Neural cell (in vitro differentiated cells): ENCODE measurements around the gene USP25. TPM values are rescaled to one million over a fixed set of nuclear protein-coding genes. Genes with fewer than 3 reads are reported as not detected.

Source experiments
- H2AFZ ChIP-seq: fragments of 200-600, 300-800 bp; sonication (generic), shearing (Covaris generic); 2 replicates; pipeline ENCODE4 v1.6.0; 2014; ENCODE audit warnings: low read depth, mild to moderate bottlenecking, antibody characterized with exemption, low read length, moderate library complexity
- H3F3A ChIP-seq: fragments of 200-600 bp; shearing (Covaris generic); 2 replicates; pipeline ENCODE4 v1.6.1; 2016; ENCODE audit warnings: mild to moderate bottlenecking, moderate library complexity, mixed read lengths, antibody characterized with exemption, low read length; ENCODE audit not compliant: insufficient read depth, poor library complexity, severe bottlenecking
- H3K27ac ChIP-seq: fragments of 200-600, 300-800 bp; sonication (generic), shearing (Covaris generic); 2 replicates; pipeline ENCODE4 v1.5.1; 2014; ENCODE audit warnings: mild to moderate bottlenecking, low read length, moderate library complexity
- H3K27me3 ChIP-seq: fragments of 300-800, 200-600 bp; sonication (generic), shearing (Covaris generic); 2 replicates; pipeline ENCODE4 v1.6.0; 2014; ENCODE audit warnings: mild to moderate bottlenecking, low read depth, low read length, moderate library complexity; ENCODE audit not compliant: insufficient read depth
- H3K36me3 ChIP-seq: fragments of 300-800, 200-600 bp; sonication (generic), shearing (Covaris generic); 2 replicates; pipeline ENCODE4 v1.5.1; 2014; ENCODE audit warnings: mild to moderate bottlenecking, antibody characterized with exemption, low read length, moderate library complexity; ENCODE audit not compliant: insufficient read depth
- H3K4me2 ChIP-seq: fragments of 300-800, 200-600 bp; sonication (generic), shearing (Covaris generic); 2 replicates; pipeline ENCODE4 v1.6.0; 2014; ENCODE audit warnings: mild to moderate bottlenecking, low read length
- H3K4me3 ChIP-seq: fragments of 300-800, 200-600 bp; sonication (generic), shearing (Covaris generic); 2 replicates; pipeline ENCODE4 v1.5.1; 2014; ENCODE audit warnings: mild to moderate bottlenecking, low read length, moderate library complexity
- H3K79me2 ChIP-seq: fragments of 200-600 bp; shearing (Covaris generic); replicated peaks from 2 replicates; pipeline ENCODE4 v1.6.0; 2014; ENCODE audit warnings: mild to moderate bottlenecking, low read length, moderate library complexity; ENCODE audit not compliant: insufficient read depth
- H3K9ac ChIP-seq: fragments of 300-800, 200-600 bp; sonication (generic), shearing (Covaris generic); 2 replicates; pipeline ENCODE4 v1.6.1; 2016; ENCODE audit warnings: mild to moderate bottlenecking, low read length, mixed read lengths
- H3K9me2 ChIP-seq: fragments of 200-600 bp; shearing (Covaris generic); 2 replicates; pipeline ENCODE4 v1.6.1; 2016; ENCODE audit warnings: mild to moderate bottlenecking, low read length, mixed read lengths; ENCODE audit not compliant: insufficient read depth
- H3K9me3 ChIP-seq: fragments of 200-600, 300-800 bp; sonication (generic), shearing (Covaris generic); 2 replicates; pipeline ENCODE4 v1.6.1; 2016; ENCODE audit warnings: mild to moderate bottlenecking, mixed run types, low read length, moderate library complexity, mixed read lengths
- H4K20me1 ChIP-seq: fragments of 200-600 bp; shearing (Covaris generic); 2 replicates; pipeline ENCODE4 v1.6.1; 2016; ENCODE audit warnings: mild to moderate bottlenecking, mixed run types; ENCODE audit not compliant: insufficient read depth
- EP300 ChIP-seq: fragments of 450-650 bp; conservative IDR thresholded peaks from 2 replicates; pipeline ENCODE4 v1.6.1; 2014; ENCODE audit warnings: antibody characterized with exemption, mild to moderate bottlenecking, moderate library complexity; ENCODE audit not compliant: poor library complexity, severe bottlenecking
- EZH2 ChIP-seq: fragments of 200-600, 300-800 bp; shearing (Covaris generic), sonication (generic); IDR thresholded peaks from 2 replicates; pipeline ENCODE4 v1.6.1; 2014; ENCODE audit warnings: antibody characterized with exemption, low read length, borderline replicate concordance, mild to moderate bottlenecking; ENCODE audit not compliant: insufficient read depth, poor library complexity, severe bottlenecking
- MXI1 ChIP-seq: fragments of 450-650 bp; conservative IDR thresholded peaks from 2 replicates; pipeline ENCODE4 v1.6.1; 2014; ENCODE audit warnings: antibody characterized with exemption, mild to moderate bottlenecking; ENCODE audit not compliant: poor library complexity, severe bottlenecking
- POLR2AphosphoS5 ChIP-seq: IDR thresholded peaks from 2 replicates; pipeline ENCODE4 v1.6.1; 2012
- RAD21 ChIP-seq: fragments of 450-650 bp; conservative IDR thresholded peaks from 2 replicates; pipeline ENCODE4 v1.6.1; 2014; ENCODE audit warnings: antibody characterized with exemption, mild to moderate bottlenecking, moderate library complexity
- SMC3 ChIP-seq: fragments of 450-650 bp; conservative IDR thresholded peaks from 2 replicates; pipeline ENCODE4 v1.6.1; 2014; ENCODE audit warnings: antibody characterized with exemption, mild to moderate bottlenecking, moderate library complexity; ENCODE audit not compliant: poor library complexity
- TAF1 ChIP-seq: IDR thresholded peaks from 2 replicates; pipeline ENCODE4 v1.6.1; 2012; ENCODE audit warnings: low read depth
- polyA plus RNA-seq: library from polyadenylated mRNA; depleted of rRNA; stranded (reverse); fragments of >200 nt; gene quantifications from 2 replicates; pipeline ENCODE4 v1.2.3, GENCODE V29; 2014
- TF ChIP-seq, protein P1 (sequence below): IDR thresholded peaks from 2 replicates; pipeline ENCODE4 v1.6.1; 2012; ENCODE audit warnings: borderline replicate concordance
- TF ChIP-seq, protein P2 (sequence below): fragments of 450-650 bp; IDR thresholded peaks from 2 replicates; pipeline ENCODE4 v1.5.1; 2014; ENCODE audit warnings: antibody characterized with exemption, mild to moderate bottlenecking, moderate library complexity; ENCODE audit not compliant: poor library complexity, severe bottlenecking

Gene USP25
- polyA plus RNA-seq, 1 donor from 2014 or later: 19.2 TPM

DNA sequence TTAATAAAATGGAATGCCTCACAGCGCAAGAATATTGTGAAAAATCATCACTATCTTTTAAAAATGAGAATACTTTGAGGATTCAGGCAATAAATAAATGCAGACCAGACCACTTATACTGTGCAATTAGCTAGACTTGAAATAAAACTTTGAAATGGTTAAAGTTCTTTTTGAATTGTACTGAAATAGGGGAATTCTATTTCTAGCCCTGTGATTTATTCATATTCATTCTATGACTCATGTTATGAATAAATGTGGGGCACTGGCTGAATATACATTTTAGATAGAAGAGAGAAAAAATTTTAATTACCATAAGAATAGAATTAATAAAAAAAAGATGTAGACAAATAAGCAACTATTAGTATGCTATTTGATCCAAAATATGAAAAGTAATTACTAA lies 16.4 kb upstream of the USP25 start:
- Histone ChIP-seq H3K27me3 (no peaks in the 10 kb centered on the region), H3K27ac (no peak overlapping the region), H3F3A (no peaks in the 10 kb centered on the region), H3K9me2 (no peaks in the 10 kb centered on the region), H3K9me3 (no peaks in the 10 kb centered on the region), H3K9ac (no peak overlapping the region), H3K4me3 (no peak overlapping the region), H3K36me3 (no peaks in the 10 kb centered on the region), H4K20me1 (no peaks in the 10 kb centered on the region), H3K4me2 (no peak overlapping the region), H3K79me2 (no peaks in the 10 kb centered on the region), H2AFZ (no peak overlapping the region)
- TF ChIP-seq MXI1 (no peak), EP300 (no peak)

DNA sequence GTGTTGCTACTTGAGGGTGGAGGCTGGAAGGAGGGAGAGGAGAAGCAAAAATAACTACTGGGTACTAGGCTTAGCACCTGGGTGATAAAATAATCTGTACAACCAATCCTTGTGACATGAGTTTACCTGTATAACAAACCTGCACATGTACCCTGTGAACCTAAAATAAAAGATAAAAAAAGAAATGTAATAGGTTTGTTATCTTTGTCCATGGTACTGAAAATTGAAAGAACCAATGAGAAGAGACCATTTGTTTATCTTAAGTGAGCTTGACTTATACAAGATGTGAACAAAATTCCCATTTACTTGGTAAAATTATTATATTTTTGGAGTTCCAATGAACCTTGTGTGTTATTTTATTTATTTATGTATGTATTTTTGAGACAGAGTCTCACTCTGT lies 11.1 kb upstream of the USP25 start:
- H2AFZ ChIP-seq: no peak overlapping the region
- H3K36me3 ChIP-seq: no peaks in the 10 kb centered on the region
- H3K4me2 ChIP-seq: no peak overlapping the region
- no peaks in the 10 kb centered on the region for H3K9me2 ChIP-seq
- H3K27ac ChIP-seq: no peak overlapping the region
- H3K9me3 ChIP-seq: no peaks in the 10 kb centered on the region
- no peaks in the 10 kb centered on the region for H4K20me1 ChIP-seq
- no peaks in the 10 kb centered on the region for H3K79me2 ChIP-seq
- TF ChIP-seq RAD21 (no peak), TAF1 (no peak), MXI1 (no peak), EZH2 (no peak), POLR2AphosphoS5 (no peak), SMC3 (no peak), EP300 (no peak)
- TF ChIP-seq, protein P1, sequence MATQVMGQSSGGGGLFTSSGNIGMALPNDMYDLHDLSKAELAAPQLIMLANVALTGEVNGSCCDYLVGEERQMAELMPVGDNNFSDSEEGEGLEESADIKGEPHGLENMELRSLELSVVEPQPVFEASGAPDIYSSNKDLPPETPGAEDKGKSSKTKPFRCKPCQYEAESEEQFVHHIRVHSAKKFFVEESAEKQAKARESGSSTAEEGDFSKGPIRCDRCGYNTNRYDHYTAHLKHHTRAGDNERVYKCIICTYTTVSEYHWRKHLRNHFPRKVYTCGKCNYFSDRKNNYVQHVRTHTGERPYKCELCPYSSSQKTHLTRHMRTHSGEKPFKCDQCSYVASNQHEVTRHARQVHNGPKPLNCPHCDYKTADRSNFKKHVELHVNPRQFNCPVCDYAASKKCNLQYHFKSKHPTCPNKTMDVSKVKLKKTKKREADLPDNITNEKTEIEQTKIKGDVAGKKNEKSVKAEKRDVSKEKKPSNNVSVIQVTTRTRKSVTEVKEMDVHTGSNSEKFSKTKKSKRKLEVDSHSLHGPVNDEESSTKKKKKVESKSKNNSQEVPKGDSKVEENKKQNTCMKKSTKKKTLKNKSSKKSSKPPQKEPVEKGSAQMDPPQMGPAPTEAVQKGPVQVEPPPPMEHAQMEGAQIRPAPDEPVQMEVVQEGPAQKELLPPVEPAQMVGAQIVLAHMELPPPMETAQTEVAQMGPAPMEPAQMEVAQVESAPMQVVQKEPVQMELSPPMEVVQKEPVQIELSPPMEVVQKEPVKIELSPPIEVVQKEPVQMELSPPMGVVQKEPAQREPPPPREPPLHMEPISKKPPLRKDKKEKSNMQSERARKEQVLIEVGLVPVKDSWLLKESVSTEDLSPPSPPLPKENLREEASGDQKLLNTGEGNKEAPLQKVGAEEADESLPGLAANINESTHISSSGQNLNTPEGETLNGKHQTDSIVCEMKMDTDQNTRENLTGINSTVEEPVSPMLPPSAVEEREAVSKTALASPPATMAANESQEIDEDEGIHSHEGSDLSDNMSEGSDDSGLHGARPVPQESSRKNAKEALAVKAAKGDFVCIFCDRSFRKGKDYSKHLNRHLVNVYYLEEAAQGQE: no peak
- TF ChIP-seq, protein P2, sequence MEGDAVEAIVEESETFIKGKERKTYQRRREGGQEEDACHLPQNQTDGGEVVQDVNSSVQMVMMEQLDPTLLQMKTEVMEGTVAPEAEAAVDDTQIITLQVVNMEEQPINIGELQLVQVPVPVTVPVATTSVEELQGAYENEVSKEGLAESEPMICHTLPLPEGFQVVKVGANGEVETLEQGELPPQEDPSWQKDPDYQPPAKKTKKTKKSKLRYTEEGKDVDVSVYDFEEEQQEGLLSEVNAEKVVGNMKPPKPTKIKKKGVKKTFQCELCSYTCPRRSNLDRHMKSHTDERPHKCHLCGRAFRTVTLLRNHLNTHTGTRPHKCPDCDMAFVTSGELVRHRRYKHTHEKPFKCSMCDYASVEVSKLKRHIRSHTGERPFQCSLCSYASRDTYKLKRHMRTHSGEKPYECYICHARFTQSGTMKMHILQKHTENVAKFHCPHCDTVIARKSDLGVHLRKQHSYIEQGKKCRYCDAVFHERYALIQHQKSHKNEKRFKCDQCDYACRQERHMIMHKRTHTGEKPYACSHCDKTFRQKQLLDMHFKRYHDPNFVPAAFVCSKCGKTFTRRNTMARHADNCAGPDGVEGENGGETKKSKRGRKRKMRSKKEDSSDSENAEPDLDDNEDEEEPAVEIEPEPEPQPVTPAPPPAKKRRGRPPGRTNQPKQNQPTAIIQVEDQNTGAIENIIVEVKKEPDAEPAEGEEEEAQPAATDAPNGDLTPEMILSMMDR: no peak
- no peaks in the 10 kb centered on the region for H3K27me3 ChIP-seq
- no peak overlapping the region for H3K4me3 ChIP-seq
- H3F3A ChIP-seq: no peaks in the 10 kb centered on the region
- H3K9ac ChIP-seq: no peak overlapping the region

DNA sequence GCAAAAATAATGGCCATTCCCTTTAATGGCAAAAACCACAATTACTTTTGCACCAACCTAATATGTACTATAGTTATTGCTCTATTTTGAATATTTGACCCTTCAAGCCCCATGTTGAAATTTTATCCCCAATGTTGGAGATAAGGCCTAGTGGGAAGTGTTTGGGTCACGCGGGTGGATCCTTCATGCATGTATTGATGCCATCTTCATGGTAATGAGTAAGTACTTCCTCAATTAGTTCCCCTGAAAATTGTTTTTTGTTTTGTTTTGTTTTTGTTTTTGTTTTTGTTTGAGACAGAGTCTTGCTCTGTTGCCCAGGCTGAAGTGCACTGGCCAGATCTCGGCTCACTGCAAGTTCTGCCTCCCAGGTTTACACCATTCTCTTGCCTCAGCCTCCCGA lies 9.8 kb upstream of the USP25 start:
- Histone ChIP-seq H3K9me2 (no peaks in the 10 kb centered on the region), H3K9ac (no peak overlapping the region), H3K36me3 (no peaks in the 10 kb centered on the region), H3K9me3 (no peaks in the 10 kb centered on the region), H3K27ac (no peak overlapping the region), H3K4me2 (no peak overlapping the region), H4K20me1 (no peaks in the 10 kb centered on the region), H3K27me3 (no peaks in the 10 kb centered on the region), H3K4me3 (no peak overlapping the region), H3K79me2 (no peaks in the 10 kb centered on the region), H3F3A (no peaks in the 10 kb centered on the region), H2AFZ (no peak overlapping the region)
- TF ChIP-seq RAD21: no peak
- no peak for TF ChIP-seq EZH2
- no peak for TF ChIP-seq EP300
- no peak for TF ChIP-seq SMC3
- no peak for TF ChIP-seq POLR2AphosphoS5
- TF ChIP-seq, protein P1: no peak
- TF ChIP-seq, protein P2: no peak
- no peak for TF ChIP-seq MXI1
- no peak for TF ChIP-seq TAF1
